ENCODE measurements around the gene CPED1.

DNA sequence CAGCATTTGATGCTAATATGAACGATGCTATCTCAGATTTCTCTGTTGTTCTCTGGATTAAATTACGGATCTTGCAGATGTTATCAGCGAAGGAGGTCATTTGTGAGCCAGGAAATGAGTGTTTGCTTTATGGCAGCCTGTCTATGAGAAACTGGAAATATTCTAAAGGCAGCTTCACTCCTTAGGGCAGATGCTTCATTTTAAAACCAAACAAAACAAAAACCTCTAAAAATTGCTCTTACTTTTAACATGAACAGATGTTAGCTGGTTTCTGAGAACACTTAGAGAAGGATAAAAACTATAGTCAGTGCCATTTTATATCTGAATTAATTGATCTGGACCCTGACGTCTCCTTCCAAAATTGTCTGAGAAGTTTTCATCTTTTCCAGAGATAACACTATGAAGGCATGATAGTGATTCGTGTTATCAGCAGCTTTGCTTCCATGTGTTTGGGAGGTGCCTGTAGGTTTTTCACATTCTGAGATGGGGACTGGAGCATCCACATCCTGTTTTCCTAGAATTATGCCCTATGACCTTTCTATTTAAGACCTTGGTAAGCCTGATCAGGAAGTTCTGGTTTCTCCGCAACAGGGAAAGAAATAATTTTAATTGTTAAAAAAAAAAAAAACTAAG lies 53.1 kb downstream of the CPED1 start:
- TF ChIP-seq CTCF (IDR thresholded peaks at IDR 0.05) (no peak), POLR2A (IDR thresholded peaks at IDR 0.05) (no peak), POLR2AphosphoS5 (IDR thresholded peaks at IDR 0.05; ENCODE audit: insufficient read depth in 1 of 2, low read depth in 1 of 2) (no peak)

All from vagina (tissue), 2 donors.